IPS-NIHi11 (cell line): Measurements from ENCODE around the gene IRX2.
A peak's percentile ranks its signal among the peaks of the same experiment; 100 is the strongest.

Source experiments
- DNase-seq: peaks from one replicate; pipeline ENCODE4 v3.0.0; 2012; ENCODE audit warnings: mixed read lengths, low spot score

The IRX2 gene

DNA sequence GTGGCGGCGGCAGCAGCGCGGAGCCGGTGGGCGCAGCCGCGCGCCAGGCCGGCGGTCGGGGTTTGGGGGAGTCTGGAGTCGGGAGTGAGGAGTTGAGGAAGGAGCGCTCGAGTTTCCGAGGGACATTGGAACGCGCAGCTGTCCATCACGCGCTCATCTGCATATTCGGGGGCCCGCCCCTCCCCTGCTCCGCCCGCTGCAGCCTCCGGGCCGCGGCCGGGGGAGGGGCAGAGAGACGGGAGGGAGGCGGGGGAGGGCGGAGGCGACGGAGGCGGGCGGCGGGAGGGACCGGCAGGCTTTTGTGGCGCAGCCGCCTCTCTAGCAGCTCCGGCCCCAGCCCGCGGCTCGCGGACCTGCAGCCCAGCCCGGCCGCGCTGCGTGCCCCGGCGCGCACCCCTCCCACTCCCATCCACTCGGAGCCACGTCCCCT lies at the start of gene IRX2:
IRX2 (minus strand) TSS at position 86 of the 430 bp plus-strand sequence. CDS start 264 bp downstream, outside the sequence.
- DNase-seq, result peak; percentile 77

DNA sequence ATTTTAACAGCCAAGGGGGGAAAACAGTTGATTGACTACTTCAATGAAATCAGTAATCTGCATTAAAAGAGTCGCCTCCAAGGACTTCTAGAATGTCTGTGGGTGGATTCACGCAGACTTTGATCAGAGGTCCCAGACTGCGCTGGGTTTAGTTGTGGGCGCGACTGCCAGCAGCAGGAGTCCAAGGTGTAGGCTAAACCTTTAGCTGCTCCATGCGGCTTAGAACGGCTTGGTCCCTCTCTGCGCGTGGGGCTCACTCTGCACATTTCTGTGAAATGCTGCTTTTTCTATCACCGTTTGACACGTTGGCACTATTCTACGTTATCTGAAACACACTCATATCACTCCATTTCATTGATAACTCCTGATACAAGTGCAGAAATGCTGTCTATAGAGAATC lies 48.6 kb upstream of the IRX2 start:
- DNase-seq, result no peak

GRCh38 chr5:2797981-2798380 lies 46.5 kb upstream of the IRX2 start:
- no peak for DNase-seq

GRCh38 chr5:2797160-2797559 lies 45.7 kb upstream of the IRX2 start:
- no peak for DNase-seq

DNA sequence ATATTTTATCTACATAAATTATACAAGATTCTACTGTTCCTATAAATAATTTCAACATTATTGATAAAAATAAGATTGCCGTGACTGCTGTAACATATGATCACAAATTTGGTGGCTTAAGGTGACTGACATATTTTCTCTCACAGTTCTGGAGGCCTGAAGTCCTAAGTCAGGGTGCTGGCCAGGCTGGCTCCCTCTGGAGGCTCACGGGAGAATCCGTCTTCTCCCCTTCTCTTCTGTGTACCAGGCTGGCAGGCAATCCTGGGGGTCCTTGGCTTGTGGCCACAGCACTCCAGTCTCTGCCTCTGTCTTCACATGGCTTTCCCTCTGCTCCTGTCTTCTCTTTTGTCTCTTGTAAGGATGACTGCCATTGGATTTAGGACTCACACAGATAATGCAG lies 31.7 kb upstream of the IRX2 start:
- no peak for DNase-seq

GRCh38 chr5:2782658-2783057 lies 31.2 kb upstream of the IRX2 start:
- DNase-seq, result no peak

GRCh38 chr5:2780421-2781171 lies 29.1 kb upstream of the IRX2 start:
- DNase-seq, result peak; percentile 37

DNA sequence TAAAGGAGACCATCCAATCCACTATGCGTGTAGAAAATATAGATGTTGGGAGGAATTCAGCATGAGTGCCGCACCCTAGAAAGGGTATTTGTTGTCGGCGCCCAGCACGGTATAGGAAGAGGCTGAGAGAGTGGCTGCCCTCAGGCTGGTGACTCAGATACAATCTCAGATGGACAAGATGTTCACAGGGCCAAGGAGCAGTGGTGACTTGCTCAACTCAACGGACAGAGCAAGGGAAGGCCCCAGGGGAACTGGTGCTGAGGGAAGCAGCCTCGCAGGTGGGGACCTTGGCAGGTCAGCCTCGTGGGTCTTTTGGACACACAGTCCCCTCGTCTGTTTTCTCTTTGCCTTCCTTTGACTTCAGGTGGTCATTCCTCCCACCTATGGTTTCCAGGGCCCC lies 28.0 kb upstream of the IRX2 start:
- DNase-seq, result no peak

DNA sequence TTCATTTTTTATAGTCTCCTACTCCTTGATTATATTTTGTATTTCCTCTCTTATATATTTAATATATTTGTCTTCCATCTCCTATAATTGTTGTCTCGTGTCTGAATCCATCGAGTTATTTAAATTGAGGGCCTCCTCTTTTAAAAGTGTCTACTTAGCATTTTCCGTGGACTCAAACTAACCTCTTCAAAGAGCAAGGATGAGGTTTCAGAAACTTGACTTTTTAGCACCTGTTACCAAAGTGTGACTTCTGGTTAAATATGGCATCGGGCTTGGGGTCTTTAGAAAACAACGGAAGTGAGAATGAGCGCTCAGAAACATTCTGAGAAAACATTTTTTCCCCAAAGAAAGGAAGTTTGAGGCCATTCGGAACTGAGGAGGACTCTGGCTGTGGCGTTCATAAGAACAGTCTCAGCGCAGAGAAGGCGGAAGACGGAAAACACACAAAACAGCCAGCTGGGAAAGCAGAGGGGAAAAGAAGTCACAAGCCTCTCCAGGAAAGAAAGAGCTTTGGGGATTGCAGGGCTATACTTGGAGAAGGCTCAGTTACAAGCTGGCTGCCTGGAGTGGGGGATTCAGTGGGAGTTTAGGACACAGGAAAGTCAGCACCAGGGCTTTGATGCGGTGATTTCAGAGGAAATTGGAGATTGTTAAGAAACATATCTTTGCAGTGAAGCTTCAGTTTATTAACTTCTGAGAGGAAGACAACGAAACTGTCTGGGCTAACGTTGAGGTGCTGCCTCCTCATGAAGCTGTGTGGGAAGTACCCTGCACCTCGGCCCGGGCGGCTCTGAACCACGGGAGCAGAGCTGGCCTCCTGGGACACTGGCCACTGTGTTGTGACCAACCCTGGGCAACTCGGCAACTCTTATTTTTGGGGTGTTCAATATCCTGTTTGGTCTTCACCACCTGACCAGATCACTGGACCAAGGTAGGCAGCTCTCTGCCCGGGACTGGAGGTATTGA lies 25.1 kb upstream of the IRX2 start:
- DNase-seq, result no peak

- DNase-seq, result no peak
Measured at GRCh38 chr5:2773327-2773726, 21.9 kb upstream of the IRX2 start.

DNA sequence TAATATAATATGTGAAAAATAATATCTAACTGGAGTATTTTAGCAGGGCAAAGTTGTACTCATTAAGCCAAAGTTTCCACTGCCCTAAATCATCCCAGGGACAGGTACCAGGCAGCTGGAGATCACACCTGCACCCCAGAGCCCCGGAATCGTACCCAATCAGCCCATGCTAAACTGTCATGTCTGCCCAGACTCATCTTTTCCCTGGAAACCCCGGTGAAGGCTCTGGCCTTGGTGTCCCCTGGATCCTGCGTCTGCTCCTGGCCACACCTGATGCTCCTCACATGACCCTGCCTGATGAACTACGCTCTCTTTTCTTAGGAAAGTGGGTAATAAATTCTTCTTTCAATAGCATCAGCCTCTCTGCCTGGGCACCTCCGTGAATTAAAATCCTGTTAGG lies 15.6 kb upstream of the IRX2 start:
- no peak for DNase-seq

DNA sequence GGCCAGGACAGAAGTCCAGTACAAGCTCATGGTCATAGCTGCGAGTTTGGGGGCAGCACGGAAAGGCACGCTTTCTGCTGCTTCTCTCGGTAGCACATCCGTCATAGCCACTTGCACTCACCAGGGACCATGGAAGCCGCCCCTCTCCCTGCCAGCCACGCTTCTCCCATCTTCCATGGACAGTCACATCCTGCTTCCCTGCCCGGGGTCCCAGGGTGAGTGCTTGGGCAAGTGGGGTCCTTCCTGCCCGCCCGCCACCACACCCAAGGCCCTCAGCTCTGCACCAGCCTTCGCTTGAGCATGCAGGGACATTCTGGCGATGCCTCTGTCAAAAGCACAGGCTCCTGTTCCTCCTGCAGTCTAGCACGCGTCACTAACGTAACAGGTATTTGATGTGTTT lies 13.1 kb upstream of the IRX2 start:
- no peak for DNase-seq

- DNase-seq, result no peak
Measured at GRCh38 chr5:2763533-2763794, 12.0 kb upstream of the IRX2 start.

GRCh38 chr5:2762744-2763532 lies 11.5 kb upstream of the IRX2 start:
- DNase-seq, result no peak

DNA sequence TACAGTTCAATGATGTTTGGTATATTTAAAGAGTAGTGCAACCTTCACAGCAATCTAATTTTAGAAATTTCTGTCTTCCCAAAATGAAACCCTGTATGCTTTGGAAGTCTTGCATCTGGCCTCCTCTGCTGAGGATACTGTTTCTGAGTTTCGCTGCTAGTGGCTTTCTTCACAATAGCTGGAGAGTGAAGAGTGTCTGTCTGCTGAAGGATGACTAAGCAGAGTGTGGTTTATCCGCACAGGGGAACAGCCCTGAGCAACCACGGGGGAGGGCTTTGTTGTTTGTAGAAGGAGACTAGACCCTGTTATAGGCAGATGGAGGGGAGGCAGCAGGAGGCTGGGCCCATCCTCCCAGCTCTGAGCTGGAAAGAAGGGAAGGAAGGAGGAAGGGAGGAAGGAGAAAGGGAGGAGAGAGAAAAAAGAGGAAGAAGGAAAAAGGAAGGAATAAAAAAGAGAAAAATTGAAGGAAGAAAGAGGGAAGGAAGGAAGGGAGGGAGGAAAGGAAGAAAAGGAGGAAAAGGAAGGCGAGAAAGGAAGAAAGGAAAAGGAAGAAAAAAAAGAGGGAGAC lies 10.5 kb upstream of the IRX2 start:
- DNase-seq, result no peak

- no peak for DNase-seq
Measured at GRCh38 chr5:2759696-2760461, 8.4 kb upstream of the IRX2 start.

- no peak for DNase-seq
Measured at GRCh38 chr5:2759091-2759490, 7.6 kb upstream of the IRX2 start.

DNA sequence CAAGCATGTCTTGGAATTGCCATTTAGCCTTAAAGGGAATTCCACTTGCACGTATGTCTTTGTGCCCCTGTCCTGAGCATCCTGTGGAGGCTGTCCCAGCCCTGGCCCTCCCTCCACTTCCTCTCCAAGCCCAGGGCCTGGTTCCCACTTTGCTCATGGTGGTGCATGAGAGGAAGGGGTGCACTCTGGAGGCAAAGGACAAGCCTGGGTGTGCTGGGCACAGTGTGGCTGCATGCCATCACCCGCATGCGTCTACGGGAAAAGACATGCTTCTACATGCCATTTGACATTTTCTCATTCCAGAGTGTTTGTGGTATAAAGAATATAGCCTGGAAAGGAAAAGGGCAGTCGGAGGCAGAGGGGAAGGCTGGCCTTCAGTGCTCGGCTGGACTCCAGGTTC lies 7.2 kb upstream of the IRX2 start:
- no peak for DNase-seq

GRCh38 chr5:2757563-2758351 lies 6.3 kb upstream of the IRX2 start:
- DNase-seq, result no peak
